T-helper 9 cell (primary cell): ENCODE data around the gene BNIP5.

Experiments
- DNase-seq: peaks from one replicate; pipeline ENCODE4 v3.0.0-alpha.2; 2020
- total RNA-seq, 2 donors: gene quantifications; one replicate each; lab custom pipeline; 2026; lab: John Stamatoyannopoulos, UW

Gene BNIP5, protein sequence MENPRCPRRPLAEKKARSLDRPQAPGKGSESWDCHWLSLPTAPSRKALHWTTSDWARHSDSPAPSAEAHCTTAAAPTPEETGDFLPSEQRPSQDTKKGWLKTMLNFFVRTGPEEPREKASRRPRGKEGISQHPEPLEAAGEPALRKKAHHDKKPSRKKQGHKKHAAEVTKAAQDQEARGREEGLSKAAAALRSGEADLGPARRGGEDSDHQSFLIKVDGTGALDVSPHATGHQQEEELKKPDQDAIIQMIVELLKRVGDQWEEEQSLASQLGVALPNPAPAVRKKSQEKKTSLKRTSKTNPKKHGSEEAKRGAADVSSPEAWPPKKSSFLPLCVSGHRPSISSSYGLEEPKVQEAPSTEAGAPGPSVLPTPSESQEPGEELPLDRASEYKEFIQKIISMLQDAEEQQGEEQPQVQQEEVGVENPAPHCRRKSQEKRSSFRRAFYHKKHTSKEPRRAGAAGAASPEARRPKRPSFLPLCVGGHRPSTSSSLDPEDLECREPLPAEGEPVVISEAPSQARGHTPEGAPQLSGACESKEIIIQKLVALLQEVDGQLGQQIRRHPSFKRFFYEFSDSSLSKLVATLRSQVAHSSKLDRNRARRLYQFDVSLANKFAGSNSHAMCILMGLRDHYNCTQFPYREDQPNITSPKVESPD
- total RNA-seq, result 0 to 0.24 reads per million in 2 donors

- DNase-seq, result no peak
These were observed at the start of gene BNIP5 for GRCh38 chr6:36336779-36337241. Gene BNIP5 (minus strand): TSS chr6:36336888. CDS start chr6:36330690, 6,198 bp downstream.

DNA sequence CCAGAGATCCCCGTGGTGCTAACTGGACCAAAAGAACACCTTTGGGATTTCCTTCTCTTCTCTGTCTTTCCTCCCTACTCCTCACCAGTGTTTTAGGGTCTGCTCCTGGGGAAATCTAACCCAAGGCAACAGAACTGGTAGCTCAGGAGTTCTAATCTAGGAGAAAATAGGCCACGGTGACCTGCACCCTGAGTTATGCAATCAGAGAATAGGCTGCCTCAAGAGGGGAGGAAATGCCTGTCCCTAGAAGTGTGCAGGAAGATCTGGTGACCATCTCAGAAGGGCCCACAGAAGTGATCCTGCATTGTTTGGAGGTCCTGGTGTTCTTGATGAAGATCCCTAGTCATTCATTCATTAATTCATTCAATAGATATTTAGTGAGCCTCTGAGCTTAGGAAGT lies 47.4 kb upstream of the BNIP5 start:
- DNase-seq, result no peak

DNA sequence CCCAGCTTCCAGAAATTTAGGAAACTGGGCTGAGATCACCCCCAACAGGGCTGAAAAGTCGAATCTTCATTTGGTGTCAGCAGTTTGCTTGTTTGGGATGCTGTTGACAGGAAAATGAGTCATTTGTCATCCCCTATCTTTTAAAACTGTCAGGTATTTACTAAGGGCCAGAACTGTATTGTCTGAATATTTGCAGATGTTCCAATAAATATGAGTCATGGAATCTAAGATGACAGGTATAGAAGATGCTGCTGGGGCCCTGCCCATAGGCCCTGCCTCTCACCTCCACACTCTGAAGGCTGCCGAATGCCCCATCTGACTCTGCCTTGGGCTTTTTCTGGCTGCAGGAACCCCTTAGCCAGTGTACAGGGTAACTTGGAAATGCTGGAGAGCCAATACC lies 46.9 kb upstream of the BNIP5 start:
- no peak for DNase-seq

GRCh38 chr6:36382976-36383375 lies 46.3 kb upstream of the BNIP5 start:
- DNase-seq, result no peak

GRCh38 chr6:36381502-36382389 lies 45.1 kb upstream of the BNIP5 start:
- no peak for DNase-seq

DNA sequence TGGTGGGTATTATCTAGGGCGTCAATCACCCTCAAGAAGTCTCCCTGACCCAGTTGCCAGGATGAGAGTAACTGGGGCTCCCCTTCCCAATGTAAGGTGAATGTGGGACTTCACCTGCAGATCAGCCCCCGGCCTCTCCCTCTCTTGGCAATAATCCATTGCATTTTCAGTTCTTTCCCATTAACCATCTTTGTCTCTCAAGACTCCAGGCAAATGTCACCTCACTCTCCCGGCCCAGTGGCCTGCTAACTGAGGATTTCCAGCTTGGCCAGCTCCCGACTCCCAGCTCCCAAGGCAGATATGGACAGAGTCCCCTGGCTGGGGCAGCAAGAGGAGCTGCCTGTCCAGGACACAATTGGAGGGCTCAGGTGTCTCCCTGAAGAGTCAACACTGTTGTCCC lies 43.5 kb upstream of the BNIP5 start:
- DNase-seq, result no peak

- DNase-seq, result no peak
These were observed 42.2 kb upstream of the BNIP5 start for GRCh38 chr6:36378936-36379335.

DNA sequence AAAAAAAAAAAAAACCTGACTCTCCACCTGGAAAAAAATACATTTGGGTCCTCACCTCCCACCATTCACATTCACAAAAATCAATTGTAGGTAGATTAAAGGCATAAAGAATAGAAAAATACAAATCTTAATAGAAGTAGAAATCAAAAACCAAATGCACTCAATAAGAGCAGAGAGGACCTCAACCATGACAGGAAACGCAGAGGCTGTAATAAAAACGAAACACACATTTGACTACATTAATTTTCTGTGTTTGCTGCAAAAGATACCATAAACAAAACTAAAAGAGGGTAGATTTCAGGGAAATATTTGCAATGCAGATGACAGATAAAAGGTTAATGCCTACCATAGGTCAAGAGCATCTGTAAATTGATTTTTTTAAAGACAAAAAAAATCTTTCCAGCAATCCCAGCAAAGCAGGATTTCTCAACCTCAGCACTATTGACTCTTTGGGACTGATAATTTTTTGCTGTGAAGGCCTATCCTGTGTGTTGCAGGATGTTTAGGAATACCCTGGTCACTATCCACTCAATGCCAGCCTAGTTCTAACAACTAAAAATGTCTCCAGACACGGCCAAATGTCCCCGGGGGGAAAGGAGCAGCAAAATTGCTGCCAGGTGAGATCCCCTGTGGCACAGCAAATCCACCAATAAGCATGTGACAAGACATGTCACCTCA lies 41.7 kb upstream of the BNIP5 start:
- no peak for DNase-seq

DNA sequence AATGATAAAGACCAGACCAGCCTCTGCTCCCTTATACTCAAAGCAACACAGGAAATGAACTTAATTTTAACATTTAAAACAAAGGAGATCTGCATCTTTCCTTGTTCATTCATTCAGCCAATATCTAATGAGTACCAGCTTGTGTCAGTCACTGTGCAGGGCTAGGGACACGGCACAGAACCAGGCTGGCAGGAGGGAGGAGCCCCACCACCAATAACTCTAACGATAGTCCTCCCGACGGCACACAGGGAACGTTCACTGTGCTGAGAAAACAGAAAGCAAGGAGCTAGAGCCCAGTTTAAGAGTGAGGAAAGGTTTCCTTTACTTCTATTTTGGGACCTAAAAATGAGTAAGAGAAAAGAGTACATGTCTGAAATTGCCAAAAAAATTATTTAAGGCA lies 40.9 kb upstream of the BNIP5 start:
- DNase-seq, result no peak

- no peak for DNase-seq
These were observed 40.1 kb upstream of the BNIP5 start for GRCh38 chr6:36376742-36377141.

GRCh38 chr6:36376183-36376582 lies 39.5 kb upstream of the BNIP5 start:
- no peak for DNase-seq

GRCh38 chr6:36375644-36376155 lies 39.0 kb upstream of the BNIP5 start:
- no peak for DNase-seq

DNA sequence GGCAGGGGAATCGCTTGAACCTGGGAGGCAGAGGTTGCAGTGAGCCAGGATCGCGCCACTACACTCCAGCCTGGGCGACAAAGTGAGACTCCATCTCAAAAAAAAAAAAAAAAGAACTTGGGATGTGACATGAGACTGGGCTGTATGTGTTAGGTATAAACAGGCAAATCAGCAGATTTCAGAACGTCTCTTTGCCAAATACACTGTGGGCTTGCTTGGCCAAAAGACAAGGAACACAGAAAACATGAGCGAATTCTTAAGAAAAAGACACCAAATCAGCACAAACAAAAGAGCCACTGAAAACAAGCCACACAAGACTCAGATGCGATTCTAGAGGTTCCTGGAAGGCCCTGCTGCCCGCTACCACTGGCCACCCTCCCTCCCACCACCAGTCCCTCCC lies 38.3 kb upstream of the BNIP5 start:
- no peak for DNase-seq

- DNase-seq, result no peak
These were observed 37.5 kb upstream of the BNIP5 start for GRCh38 chr6:36374194-36374593.

DNA sequence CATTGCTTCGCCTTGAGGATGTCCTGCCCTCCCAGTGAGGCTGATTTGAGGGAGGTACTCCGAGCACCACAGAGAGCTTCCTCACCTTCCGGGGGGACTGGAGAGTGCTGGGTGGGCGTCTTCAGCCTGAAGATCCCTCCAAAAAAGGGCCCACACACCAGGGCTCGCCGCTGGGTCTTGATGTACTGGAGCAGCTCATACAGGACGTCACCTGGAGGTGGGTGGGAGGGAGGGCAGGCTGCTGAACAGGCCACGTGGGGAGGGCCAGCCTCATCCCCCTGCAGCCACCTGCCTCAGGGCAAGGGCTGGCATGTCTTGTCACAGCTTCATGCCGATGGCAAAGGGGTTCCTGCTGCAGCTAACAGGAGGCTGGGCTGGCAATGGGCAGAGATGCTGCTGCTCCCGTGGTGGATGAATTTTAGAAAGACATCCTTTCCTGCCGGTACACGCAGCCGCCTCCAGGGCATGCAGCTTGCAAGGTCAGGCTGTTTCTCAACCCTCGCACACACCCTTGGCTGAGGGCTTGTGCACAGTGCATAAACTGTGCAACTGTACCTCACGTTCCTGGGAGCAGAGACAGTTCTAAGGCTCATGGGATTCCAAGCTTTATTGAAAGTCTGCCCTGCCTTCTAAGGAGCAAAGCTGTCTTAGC lies 36.8 kb upstream of the BNIP5 start:
- no peak for DNase-seq

DNA sequence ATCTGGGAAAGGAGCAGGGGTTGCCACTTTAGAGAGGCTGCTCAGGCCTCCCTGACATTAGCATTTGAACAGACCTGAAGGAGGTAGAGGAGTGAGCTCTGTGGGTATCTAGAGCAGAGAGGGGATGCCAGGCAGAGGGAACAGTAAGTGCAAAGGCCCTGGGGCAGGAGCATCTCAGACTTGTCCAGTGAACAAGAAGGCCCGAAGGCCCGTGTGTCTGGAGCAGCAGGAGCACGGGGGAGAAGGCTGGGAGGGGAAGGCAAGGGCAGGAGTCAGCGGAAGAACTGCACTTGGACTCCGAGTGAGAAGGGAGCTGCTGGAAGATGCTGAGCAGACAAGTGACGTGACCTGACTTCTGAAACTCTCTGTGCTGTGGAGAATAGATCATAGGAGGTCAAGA lies 35.4 kb upstream of the BNIP5 start:
- no peak for DNase-seq

GRCh38 chr6:36371211-36371610 lies 34.5 kb upstream of the BNIP5 start:
- no peak for DNase-seq

DNA sequence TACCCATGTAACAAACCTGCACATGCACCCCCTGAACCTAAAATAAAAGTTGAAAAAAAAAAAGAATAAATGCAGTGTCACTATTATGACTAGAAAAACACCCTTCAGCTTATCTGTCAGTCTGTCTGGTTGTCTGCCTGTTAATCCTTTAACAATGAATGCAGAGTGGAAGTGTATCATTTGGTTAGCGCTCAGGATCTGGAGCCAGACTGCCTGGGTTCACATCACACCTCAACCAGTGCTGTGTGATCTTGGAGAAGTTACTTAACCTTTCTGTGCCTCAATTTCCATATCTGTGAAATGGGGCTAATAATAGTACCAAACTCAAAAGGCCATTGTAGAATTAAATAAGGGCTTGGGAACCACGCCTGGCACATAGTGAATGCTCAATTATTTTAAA lies 34.0 kb upstream of the BNIP5 start:
- DNase-seq, result no peak

- DNase-seq, result no peak
These were observed 32.5 kb upstream of the BNIP5 start for GRCh38 chr6:36368921-36369865.

DNA sequence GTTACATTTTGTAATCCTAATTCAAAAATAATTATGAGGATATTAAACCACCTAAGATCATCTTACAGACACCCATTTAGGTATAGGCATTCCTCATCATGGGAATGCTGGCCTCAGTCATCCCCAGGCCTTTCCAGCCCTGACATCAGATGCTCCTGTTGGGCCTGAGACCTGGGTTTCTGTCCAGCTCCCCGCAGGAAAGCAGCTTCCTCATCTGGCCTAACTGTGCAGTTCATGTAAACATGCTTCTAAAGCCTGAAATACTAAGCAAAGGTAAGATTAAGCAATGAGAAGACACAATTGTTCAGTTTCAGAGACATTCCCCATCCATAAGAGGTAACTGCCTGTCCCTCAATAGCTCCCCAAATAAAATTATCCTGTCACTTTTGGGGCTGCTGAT lies 31.7 kb upstream of the BNIP5 start:
- no peak for DNase-seq

GRCh38 chr6:36367743-36368142 lies 31.1 kb upstream of the BNIP5 start:
- DNase-seq, result no peak
